Panc1 (cell line): ENCODE results near the gene AKAP13. TPM values are rescaled to one million over a fixed set of nuclear protein-coding genes. Genes with fewer than 3 reads are reported as not detected.

Experiments
- ATAC-seq: fragments of 200-7000 bp; cut with Tn5 transposase; 2 replicates; pipeline ENCODE4 v1.9.1; 2020; ENCODE audit warnings: mild to moderate bottlenecking, moderate library complexity
- BruUV-seq: library from RNA; stranded (reverse); fragments of 400-500 nt; replicated peaks from 2 replicates; lab custom pipeline; 2021; lab: Mats Ljungman, UMichigan
- CTCF ChIA-PET: fragments of 300-600 bp; sonication (Branson Sonifier 250); formaldehyde crosslinking; loops from one replicate; lab custom pipeline; 2022; ENCODE audit warnings: antibody characterized with exemption; lab: Charles Lee
- POLR2A ChIA-PET: fragments of 300-600 bp; sonication (Branson Sonifier 250); formaldehyde crosslinking; loops from one replicate; lab custom pipeline; 2022; ENCODE audit warnings: antibody characterized with exemption; lab: Charles Lee
- DNase-seq: peaks from one replicate; pipeline ENCODE4 v3.0.0-alpha.2; 2010; ENCODE audit warnings: low read depth, low spot score
- H3K27ac ChIP-seq: 2 replicates; pipeline ENCODE4 v1.5.1; 2011; ENCODE audit warnings: mild to moderate bottlenecking, low read length, inconsistent platforms
- H3K27me3 ChIP-seq: fragments of 200-500 bp; sonication (Bioruptor generic); 2 replicates; pipeline ENCODE4 v1.6.0; 2014; ENCODE audit warnings: low read length, inconsistent platforms; ENCODE audit not compliant: control insufficient read depth, insufficient read depth
- H3K36me3 ChIP-seq: fragments of 200-500 bp; sonication (Bioruptor generic); 2 replicates; pipeline ENCODE4 v1.5.1; 2014; ENCODE audit warnings: inconsistent platforms, mild to moderate bottlenecking, low read length, moderate library complexity; ENCODE audit not compliant: control insufficient read depth, insufficient read depth
- H3K4me1 ChIP-seq: 2 replicates; pipeline ENCODE4 v1.5.1; 2011; ENCODE audit warnings: inconsistent platforms, mild to moderate bottlenecking, low read length, moderate library complexity; ENCODE audit not compliant: control insufficient read depth, insufficient read depth
- H3K4me3 ChIP-seq, 2 experiments: 2 replicates each; pipeline ENCODE4 v1.5.1; 2011 to 2012; ENCODE audit warnings: low read depth in 2 of 2, low read length in 2 of 2, mild to moderate bottlenecking in 2 of 2, inconsistent platforms in 1 of 2, moderate library complexity in 1 of 2
- H3K9me3 ChIP-seq: fragments of 200-500 bp; sonication (Bioruptor generic); 2 replicates; pipeline ENCODE4 v1.5.1; 2014; ENCODE audit warnings: low read depth, mild to moderate bottlenecking, inconsistent platforms, low read length, moderate library complexity; ENCODE audit not compliant: control insufficient read depth, insufficient read depth
- CTCF ChIP-seq: fragments of 450-650 bp; IDR thresholded peaks from 2 replicates; pipeline ENCODE4 v1.5.1; 2017; ENCODE audit warnings: mild to moderate bottlenecking
- POLR2AphosphoS5 ChIP-seq: IDR thresholded peaks from 2 replicates; pipeline ENCODE4 v1.6.1; 2012; ENCODE audit warnings: mild to moderate bottlenecking, low read depth, low read length, moderate library complexity
- REST ChIP-seq, 2 experiments: IDR thresholded peaks; 2 replicates each; pipeline ENCODE4 v1.6.1; 2011 to 2012; ENCODE audit warnings: low read depth in 2 of 2, control low read depth in 1 of 2, low read length in 1 of 2, mild to moderate bottlenecking in 1 of 2, moderate library complexity in 1 of 2; ENCODE audit not compliant: insufficient read depth in 1 of 2
- SIN3A ChIP-seq: IDR thresholded peaks from 2 replicates; pipeline ENCODE4 v1.6.1; 2012; ENCODE audit warnings: low read depth, mild to moderate bottlenecking, low read length, moderate library complexity, borderline replicate concordance; ENCODE audit not compliant: insufficient read depth
- TCF7L2 ChIP-seq: IDR thresholded peaks from 2 replicates; pipeline ENCODE4 v1.6.1; 2011; ENCODE audit warnings: mild to moderate bottlenecking, low read depth, low read length, inconsistent platforms
- in situ Hi-C: cut with HindIII; loops from 2 replicates; pipeline ENCODE4 v1.10.0; 2016; ENCODE audit warnings: low sequenced_read_pairs, low pct_unique_long_range_greater_than_20kb
- intact Hi-C: fragments of 100-400 bp; cut with micrococcal nuclease; formaldehyde crosslinking; loops from one replicate; pipeline ENCODE4 v1.10.0; 2022; ENCODE audit not compliant: unreplicated experiment
- total RNA-seq: library from RNA; stranded (reverse); gene quantifications from one replicate; pipeline ENCODE4 v1.2.1, GENCODE V29; 2021; ENCODE audit not compliant: unreplicated experiment

AKAP13 gene
- total RNA-seq, 1 experiment from 2014 or later, result 94.2 TPM

GRCh38 chr15:85673326-85673725 is 292.9 kb downstream of the AKAP13 start:
- Histone ChIP-seq H3K4me1 (no peaks in the 10 kb centered on the region), H3K27me3 (no peaks in the 10 kb centered on the region), H3K27ac (no peak overlapping the region), H3K9me3 (no peaks in the 10 kb centered on the region), H3K36me3 (peaks cover 11% of the 10 kb centered on the region; the same call in 1 of the 2 replicates), H3K4me3 (no peak overlapping the region)
- POLR2A ChIA-PET, result no interaction called here
- intact Hi-C loops (no loop called here), in situ Hi-C loops (no loop called here)
- no peak for TF ChIP-seq CTCF
- TF ChIP-seq REST (IDR thresholded peaks at IDR 0.05; ENCODE audit: insufficient read depth in 1 of 2, low read depth in 2 of 2, low read length in 1 of 2), result no peak
- no peak for TF ChIP-seq POLR2AphosphoS5
- TF ChIP-seq TCF7L2, result no peak
- CTCF ChIA-PET, result no interaction called here
- no peak for ATAC-seq
- no peak for DNase-seq
- no TSS peak for BruUV-seq

GRCh38 chr15:85676342-85677098 is 296.1 kb downstream of the AKAP13 start:
- no peak for TF ChIP-seq TCF7L2
- TF ChIP-seq REST (IDR thresholded peaks at IDR 0.05; ENCODE audit: insufficient read depth in 1 of 2, low read depth in 2 of 2, low read length in 1 of 2), result no peak
- TF ChIP-seq CTCF, result no peak
- no peak for TF ChIP-seq SIN3A
- TF ChIP-seq POLR2AphosphoS5, result no peak
- in situ Hi-C loops (no loop called here), intact Hi-C loops (no loop called here)
- no peak overlapping the region for H3K27ac ChIP-seq
- peaks cover 4% of the 10 kb centered on the region; the same call in 1 of the 2 replicates for H3K36me3 ChIP-seq
- no peaks in the 10 kb centered on the region for H3K27me3 ChIP-seq
- ChIA-PET CTCF (no interaction called here), POLR2A (no interaction called here)
- DNase-seq, result no peak
- no peak for ATAC-seq
- H3K4me1 ChIP-seq, result no peaks in the 10 kb centered on the region
- no TSS peak for BruUV-seq
- no peak overlapping the region for H3K4me3 ChIP-seq
- H3K9me3 ChIP-seq, result no peaks in the 10 kb centered on the region
